CD4-positive, alpha-beta T cell treated with Interleukin-4 for 1 hour (primary cell): ENCODE results near the gene ZFYVE9.
A peak's percentile ranks its signal among the peaks of the same experiment; 100 is the strongest.
"Not testable (repeated sequence)": the region's sequence is repeated elsewhere in the genome, so short reads cannot be mapped to it uniquely, and the experiment has no call there.

Source experiments
- DNase-seq, 2 donors: peaks; one replicate each; pipeline ENCODE4 v3.0.0-alpha.2; 2020 to 2022

Gene ZFYVE9

DNA sequence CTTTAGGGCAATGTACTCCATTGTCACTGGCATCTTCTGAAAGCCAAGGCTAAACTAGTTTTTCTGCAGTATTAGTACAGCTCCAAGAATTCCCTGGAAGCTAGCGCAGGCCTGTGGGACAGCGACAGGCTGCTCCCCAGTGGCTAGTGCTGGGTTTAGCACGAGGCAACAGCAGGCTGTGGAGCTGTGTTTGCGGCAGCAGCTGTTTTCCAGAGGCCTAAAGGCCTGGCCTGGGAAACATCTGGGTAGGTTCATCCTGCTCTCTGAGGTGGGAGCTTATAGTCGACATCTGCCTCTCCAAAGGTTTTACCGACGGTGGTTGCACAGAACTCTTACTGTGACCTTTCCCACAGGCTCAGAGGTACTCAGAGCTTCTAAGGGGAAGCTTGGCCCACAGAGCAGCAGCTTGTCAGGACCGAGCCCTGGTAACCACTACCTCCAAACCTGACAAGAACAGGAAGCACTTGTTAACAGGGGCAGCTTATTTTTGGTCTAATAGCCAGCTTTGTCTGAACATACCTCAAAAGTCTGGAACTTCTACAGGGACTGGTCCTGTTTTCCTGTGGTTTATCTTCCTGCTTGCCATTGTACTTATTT lies 206.9 kb downstream of the ZFYVE9 start:
- no peak for DNase-seq

DNA sequence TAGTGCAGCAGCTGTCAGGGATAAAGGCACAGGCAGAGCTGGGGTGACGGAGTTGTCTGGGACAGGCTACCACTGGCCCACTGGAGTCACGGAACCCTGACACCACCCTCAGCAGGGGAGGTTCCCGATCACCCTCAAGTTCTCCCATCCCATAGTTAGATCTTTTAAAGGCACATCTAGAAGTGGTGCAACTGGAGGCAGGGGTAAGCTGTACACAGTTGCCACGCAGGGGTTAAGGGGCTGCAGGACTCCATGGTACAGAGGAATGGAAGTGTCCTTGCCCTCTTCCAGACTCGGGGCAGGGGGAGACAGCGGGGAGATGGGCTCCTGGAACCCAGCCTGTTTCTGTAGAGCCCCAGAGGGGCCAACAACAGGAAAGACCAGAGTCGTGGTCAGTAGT lies 210.8 kb downstream of the ZFYVE9 start:
- DNase-seq, result no peak

DNA sequence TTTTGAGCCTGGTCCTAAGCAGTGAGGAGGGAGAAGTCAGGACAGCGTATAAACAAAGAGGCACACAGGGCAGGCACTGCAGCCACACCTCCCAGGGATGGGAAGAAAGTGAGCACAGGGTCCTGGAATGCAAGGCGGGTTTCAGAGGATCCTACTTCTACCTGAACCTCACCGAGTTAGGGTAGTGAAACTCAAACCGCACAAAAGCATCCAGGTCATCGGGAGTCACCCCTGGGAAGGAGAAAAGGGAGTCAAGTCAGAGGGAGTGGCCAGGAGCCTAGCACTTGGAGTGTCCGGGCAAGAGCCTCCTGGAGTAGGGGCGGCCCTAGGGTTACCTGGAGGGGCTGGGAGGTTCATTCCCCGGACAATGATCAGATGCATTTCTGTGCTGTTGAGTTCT lies 213.5 kb downstream of the ZFYVE9 start:
- DNase-seq, result no peak

DNA sequence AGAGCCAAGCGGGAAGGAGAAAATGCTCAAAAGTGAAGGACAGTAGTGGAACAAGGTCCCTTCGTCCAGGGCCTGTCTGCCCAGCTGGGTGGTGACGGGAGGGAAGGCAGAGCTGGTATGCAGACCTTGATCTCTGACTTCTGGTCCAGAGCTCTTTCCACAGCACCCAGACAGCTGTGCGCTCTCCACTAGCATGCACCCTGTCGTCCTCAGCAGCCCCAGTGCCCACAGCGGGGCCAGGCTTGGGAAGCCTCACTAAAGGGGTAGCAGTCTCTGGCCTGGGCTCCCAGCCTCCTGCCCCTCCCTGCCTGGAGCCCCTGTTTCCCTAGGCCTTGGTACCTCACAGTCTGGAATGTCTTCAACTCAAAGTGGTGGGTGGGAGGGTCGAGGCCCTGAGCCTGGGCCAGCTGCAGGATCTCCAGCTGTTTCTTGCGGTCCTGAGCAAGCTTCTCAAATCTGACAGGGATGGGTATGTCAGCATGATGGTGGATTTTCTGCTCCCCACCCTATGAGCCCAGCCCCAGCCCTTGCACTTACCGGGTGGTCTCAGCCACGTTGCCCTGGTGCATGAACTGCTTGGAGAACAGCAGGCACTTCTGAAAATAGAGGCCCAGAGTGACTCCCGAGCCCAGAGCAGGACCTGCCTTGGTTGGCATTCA lies 214.1 kb downstream of the ZFYVE9 start:
- no peak for DNase-seq

DNA sequence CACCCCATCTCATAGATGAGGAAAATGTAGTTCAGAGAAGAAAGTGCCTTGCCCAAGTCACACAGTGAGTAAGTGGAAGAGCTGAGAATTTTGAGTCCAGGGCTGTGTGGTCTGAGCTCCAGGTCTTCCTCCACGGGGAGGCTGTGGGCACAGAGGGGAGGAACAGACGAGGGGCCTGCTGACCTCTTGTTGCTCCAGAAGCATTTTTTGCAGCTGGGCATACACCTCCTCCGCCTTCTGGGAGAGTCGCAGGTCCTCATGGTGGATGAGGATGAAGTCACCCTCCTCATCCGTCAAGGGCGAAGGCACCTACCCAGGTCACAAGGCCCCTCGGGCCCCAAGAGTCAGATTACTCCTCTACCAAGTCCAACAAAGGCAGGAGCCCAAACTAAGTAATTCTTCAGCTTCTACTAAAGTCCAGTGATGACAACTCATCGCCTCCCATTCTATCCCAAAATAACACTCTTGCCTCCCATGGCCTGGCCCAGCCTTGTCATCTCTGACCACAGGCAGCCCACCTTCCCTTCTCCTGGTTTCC lies 215.0 kb downstream of the ZFYVE9 start:
- no peak for DNase-seq

DNA sequence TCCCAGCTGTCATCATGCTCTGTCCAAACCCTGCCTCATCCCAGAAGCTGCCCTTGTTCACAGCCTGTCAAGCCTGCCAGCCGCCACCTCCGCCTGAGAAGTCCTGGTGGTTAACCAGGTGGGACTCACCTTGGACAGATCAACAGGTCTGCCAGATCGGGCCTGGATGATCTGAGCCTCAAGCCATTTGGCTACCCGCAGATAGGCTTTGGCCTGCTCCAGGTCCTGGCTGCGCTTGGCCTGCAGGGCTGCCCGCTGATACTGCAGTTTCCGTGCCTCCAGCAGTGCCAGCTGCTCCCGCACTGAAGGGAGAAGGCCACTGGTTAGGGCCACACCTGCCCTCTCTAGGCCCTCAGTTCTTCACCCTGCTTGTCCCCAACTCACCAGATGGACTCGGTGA lies 215.5 kb downstream of the ZFYVE9 start:
- DNase-seq, result no peak

DNA sequence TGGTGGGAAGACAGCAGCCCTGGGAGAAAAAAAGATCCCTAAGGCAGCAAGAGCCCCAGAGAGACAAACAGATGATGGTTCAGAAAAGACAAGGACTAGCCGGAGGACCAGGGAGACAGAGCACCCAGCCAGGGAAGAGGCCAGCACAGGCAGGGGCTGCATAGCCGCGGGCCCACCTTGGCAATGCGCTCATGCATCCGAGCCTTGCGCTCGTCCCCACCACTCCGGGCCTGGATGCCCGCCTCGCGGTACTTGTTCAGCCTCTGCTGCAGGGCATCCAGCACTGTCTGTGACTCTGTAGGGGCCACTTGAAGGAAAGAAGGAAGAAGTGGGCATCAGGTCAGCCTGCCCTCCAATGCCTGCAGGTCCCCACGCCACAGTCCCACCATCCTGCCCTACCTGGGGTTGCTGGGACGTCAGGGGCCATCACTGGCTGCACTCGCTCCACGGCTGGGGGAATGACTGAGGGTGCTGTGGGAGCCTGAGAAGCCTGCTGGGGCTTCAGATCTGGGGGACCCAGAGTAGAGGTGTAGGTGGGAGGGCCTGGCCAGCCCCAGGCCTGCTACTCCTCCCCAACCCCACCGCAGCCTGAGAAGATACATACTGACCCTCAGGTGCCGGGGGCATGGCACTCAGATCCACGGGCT lies 217.1 kb downstream of the ZFYVE9 start:
- no peak for DNase-seq

DNA sequence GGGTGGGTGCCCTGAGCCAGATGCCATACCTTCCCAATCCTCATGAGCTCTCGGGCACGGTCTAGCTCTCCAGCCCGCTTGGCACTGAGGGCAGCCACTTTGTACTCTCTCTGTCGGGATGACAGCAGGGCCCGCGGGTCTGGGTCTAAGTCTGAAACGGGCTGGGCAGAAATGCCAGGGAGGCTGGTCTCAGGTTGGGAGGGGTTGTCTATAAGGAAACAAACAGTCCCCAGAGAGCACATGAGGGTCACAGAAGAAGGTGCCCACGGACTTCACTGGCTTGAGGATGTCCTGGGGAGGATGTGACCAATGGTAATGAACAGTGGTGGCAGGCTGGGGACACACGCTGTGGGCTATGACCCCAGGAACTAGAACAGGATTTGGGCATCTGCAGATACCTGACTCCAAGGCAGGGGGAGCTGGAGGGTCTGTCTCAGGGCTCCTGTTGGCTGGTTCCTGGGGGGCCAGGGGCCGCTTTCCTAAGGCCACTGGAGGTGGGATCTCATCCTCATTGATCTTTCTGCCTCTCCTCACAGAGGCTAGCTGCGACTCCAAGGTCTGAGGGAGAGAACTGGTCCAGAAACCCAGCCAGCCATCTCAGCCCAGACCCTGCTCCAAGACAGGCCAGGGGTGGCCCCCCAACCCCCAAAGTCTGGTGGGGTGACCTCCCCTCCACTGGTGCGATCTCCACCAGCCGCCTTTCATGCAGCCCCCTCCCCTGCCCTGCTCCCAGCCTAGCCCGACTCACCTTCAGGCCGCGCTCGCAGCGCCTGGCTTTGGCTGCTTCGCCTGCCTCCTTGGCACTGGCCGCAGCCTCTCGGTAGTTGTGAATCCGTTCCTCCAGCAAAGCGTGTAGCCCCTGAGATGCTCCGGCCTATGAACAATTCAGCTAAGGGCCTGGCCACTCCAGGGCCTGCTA lies 218.0 kb downstream of the ZFYVE9 start:
- no peak for DNase-seq

DNA sequence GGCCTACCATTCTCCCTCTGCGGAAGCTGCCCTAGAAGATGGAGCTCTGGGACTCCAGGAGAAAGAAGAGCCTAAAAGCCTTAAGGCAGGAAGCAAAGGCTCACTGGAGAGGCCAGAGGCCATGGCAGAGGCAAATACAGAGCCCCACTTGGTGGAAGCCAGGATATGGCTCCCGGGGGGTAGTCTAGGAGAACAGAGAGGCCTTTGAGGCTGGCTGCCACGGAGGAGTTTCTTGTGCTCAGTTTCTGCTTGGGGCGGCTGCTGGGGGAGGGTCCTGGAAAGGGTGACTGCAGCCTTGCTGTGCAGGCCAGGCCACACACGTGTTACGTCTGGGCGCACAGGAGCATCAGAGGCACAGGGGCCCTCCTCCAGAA lies 218.7 kb downstream of the ZFYVE9 start:
- DNase-seq, result no peak

DNA sequence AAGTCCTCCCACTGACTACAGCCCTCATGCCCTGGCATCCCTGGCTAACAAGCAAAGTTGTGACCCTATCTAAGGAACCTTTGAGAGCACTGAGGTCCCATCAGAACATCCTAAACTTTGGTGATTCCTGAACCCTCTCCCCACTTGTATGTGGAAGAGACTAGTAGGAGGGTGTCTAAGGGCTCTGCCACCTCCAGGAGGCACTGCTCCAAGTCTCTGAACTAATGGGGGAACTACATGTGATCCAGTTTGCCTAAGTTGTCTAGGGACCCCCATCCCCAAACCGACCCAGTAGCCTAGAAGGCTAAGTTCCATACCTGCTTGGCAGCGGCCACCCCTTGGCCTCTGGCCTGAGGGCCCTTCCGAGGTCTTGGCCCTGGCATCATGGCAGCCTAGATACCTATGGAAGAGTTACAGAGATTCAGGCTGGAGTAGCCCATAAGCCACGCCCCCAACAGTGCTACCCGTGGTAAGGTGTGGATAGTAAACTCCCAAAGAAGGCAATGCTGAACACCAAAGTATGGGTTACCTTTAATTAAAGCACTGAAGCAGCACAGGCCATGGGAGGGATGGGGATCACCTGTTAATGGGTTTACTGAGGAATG lies 222.4 kb downstream of the ZFYVE9 start:
- DNase-seq, result no peak

DNA sequence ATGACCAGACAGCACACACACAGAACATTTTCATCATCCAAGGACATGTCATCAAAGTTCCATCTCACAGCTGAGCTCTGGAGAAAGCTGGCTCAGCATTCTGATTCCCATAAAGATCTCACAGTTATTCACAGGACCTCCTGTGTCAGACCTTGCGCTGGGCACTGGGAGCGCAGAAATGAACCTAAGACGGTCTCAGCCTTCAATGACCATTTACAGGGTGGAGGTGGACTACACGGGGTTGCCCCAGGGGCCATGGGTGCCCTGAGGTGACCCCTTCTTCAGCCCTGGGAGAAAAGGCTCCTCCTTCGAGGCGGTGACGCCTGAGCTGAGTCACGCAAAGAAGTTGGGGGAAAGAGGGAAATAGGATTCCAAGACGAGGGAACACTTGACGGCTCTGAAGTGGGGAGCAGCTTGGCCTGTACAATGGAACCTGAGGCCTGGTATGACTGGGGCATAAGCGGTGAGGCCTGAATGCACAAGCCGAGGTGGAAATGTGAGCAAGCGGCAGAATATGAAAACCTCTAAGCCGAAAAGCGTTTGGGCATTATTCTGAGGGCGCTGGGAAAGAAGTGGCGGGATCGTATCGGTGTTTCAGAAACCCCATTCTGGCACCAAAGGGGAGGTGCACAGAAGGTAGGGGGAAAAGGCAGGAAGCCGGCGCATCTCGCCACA lies 223.3 kb downstream of the ZFYVE9 start:
- peak; percentile 14 to 36 for DNase-seq

DNA sequence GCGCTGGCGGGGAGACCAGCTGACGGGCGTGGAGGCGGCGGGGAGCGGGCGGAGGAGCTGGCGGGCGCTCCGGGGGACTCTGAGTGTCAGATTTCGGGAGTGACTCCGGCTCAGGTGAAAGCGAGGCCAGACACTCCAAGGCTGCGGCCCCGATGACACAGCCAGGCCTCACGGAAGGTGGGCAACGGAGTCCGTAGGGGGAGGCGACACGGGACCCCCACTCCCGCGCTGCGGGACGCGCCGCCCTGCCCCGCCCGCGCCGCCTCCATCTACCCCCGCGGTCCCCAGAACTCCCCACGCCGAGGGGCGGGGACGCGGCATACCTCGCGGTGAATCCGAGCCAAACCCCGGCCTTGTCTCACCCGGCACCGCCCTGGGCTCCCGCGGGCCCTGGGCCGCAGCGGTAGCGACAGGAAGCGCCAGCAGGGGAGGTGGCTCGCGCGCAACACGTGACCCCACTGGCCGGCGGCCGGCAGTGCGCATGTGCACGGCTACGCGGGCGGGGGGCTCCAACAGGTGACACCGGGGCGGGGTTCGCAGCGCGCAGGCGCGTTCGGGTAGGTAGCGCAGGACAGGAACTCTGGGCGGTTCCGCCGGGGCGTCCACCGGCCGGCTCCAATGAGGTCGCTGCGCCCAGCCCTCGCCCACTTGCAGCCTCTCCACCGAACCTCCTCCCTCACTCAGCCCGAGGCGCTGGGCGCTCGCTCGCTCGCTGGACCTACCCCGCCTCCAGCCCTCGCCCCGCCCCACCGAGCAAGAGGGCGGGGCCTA lies 224.0 kb downstream of the ZFYVE9 start, which contains the start of gene CC2D1B:
TSS of gene CC2D1B (minus strand) at position 460 of the 771 bp plus-strand sequence. CDS start 1,585 bp downstream, outside the sequence.
- peak; percentile 100 for DNase-seq

DNA sequence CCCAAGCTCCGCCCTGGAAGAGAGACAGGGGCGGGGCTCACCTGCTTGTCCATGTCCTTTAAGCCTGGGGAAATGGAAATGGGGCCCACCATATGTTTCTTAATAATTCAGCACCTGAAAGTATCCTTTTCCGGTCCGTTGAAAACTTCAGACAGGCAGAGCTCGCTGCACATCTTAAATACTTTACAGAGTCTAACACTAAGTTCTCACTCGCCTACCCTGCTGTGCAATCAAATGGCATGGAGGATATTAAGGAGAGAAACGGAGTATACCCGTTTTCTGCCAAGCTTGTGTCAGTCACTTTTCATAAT lies 224.6 kb downstream of the ZFYVE9 start:
- no peak for DNase-seq

DNA sequence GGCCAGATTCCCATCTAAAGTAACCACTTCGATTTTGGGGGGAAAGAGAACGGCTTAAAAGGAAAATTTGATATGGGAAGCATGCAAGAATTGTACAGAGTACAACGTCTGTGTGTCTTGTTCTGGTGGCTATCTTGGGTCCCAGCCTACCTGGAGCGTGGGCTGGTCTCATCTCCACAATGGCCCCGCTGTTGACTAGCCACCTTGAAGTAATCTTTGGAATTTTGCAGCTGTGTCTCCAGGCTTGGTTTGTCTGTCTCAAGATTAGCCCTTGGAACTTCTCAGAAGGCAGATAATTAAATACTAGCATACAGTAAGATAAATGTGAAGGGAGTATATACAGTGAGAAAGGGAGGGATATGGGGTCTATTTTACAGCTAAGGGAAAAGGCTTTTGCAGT lies 225.4 kb downstream of the ZFYVE9 start:
- DNase-seq, result no peak

DNA sequence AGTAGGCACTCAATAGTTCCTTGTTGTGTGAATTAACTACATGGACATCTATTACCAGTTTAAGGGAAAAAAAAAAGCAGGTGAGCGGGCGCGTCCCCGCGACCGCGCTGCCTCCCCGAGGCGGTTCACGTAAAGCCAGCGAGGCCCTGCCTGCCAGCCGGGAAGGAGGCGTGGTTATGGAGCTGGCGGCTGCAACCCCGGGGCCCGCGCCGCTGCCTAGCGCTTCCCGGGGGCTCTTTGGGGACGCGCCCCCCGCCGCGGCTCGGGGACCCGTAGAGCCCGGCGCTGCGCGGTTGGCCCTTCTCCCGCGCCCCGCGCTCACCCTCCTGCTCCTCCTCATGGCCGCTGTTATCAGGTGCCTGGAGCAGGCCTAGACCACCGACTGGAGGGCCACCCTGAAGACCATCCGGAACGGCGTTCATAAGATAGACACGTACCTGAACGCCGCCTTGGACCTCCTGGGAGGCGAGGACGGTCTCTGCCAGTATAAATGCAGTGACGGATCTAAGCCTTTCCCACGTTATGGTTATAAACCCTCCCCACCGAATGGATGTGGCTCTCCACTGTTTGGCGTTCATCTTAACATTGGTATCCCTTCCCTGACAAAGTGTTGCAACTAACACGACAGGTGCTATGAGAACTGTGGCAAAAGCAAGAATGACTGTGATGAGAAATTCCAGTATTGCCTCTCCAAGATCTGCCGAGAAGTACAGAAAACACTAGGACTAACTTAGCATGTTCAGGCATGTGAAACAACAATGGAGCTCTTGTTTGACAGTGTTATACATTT lies 226.7 kb downstream of the ZFYVE9 start:
- DNase-seq, result peak; percentile 53 to 58

DNA sequence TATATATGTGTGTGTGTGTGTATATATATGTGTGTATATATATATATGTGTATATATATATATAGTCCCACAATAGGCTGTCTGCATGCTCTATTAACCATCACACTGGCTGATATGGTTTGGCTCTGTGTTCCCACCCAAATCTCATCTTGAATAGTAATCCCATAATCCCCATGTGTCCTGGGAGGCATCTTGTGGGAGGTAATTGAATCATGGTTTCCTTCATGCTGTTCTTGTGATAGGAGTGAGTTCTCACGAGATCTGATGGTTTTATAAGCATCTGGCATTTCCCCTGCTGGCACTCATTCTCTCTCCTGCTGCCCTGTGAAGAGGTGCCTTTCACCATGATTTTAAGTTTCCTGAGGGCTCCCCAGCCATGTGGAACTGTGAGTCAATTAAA lies 228.0 kb downstream of the ZFYVE9 start:
- DNase-seq, result not testable (repeated sequence)

DNA sequence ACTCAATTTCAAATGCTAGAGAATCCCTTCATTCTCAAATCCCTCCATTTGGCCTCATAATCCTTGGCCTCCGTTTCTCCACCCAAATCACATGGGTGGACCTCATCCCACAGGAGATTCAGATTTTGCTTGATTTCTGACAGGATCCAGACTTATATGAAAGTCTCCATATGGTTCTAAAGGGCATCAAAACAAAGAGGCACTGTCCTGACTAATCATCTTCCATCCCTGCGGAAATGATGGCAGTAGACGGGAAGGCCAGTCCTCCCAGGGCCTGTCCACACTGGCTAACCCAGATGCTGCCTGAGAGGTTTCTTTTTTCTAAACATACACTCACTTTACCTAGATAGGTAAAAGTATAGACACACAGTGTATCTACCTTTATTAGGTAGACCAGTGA lies 243.5 kb downstream of the ZFYVE9 start:
- no peak for DNase-seq

DNA sequence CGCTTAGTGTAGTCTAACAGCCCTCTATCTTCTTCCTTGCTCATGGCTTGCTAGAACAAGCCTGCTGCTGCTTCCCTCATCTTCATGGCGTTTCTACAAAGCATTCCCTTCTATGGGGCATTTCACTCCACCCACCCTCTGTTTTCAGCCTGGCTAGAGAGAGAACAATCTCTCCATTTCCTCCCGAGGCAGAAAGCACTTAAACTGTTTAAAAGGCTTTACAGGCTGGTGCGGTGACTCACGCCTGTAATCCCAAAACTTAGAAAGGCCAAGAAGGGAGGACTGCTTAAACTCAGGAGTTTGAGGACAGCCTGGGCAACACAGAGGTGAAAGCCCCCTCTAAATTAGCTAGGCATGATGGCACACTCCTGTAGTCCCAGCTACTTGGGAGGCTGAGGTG lies 244.6 kb downstream of the ZFYVE9 start:
- no peak for DNase-seq

DNA sequence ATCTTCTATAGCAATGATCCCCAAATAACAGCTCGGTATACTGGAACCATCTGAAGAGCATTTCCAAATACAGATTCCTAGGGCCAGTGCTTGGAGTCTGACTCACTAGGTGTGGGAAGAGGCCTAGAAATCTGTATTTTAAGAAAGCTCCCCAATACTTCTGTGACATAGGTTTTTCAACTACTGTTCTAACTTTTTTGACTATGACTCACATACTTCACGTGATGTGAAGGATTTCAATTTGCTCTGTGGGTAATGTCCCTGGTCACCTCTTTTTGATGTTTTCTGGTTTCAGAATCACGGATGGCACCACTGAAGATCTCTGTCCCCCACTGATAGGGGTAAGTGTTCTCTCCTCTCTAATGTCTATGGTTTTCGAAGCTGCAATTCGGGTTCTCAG lies 251.3 kb downstream of the ZFYVE9 start:
- DNase-seq, result no peak
